Body of pancreas (tissue), 4 donors: Measurements from ENCODE around the gene KLK10. TPM values are rescaled to one million over a fixed set of nuclear protein-coding genes. Genes with fewer than 3 reads are reported as not detected.

Source experiments
- ATAC-seq: fragments of 150-250 bp; one replicate; pipeline ENCODE4 v1.9.1; 2016
- DNase-seq, 4 donors: peaks; one replicate each; pipeline ENCODE4 v3.0.0-alpha.2; 2019
- H3K27ac ChIP-seq, 4 donors: fragments of 200-600 bp; sonication (generic); 1 replicate in 3 of 4; 2 replicates in 1 of 4; pipeline versions ENCODE4 v1.5.1 to v1.6.1; 2016 to 2019; ENCODE audit warnings: mild to moderate bottlenecking in 1 of 4, mixed read lengths in 1 of 4, moderate library complexity in 1 of 4
- H3K27me3 ChIP-seq, 2 donors: fragments of 200-600 bp; sonication (generic); one replicate each; pipeline ENCODE4 v1.6.0; 2016; ENCODE audit warnings: mild to moderate bottlenecking in 1 of 2
- H3K36me3 ChIP-seq, 2 donors: fragments of 200-600 bp; sonication (generic); replicated peaks in 1 of 2; 2 replicates each; pipeline ENCODE4 v1.5.1; 2016; ENCODE audit warnings: low read depth in 2 of 2; ENCODE audit not compliant: insufficient read depth in 1 of 2
- H3K4me1 ChIP-seq: fragments of 200-600 bp; sonication (generic); one replicate; pipeline ENCODE4 v1.6.0; 2016
- H3K4me3 ChIP-seq, 2 donors: fragments of 200-600 bp; sonication (generic); 1 replicate in 1 of 2; 2 replicates in 1 of 2; pipeline ENCODE4 v1.5.1; 2016 to 2019
- H3K9me3 ChIP-seq, 3 donors: fragments of 200-600 bp; sonication (generic); 1 replicate in 2 of 3; 2 replicates in 1 of 3; pipeline ENCODE4 v1.5.1; 2016
- POLR2A ChIP-seq, 3 donors: fragments of 450-650 bp; IDR thresholded peaks; one replicate each; pipeline ENCODE4 v1.6.1; 2016; ENCODE audit warnings: antibody characterized with exemption in 3 of 3, mild to moderate bottlenecking in 2 of 3
- WGBS, 2 donors: methylation state at CpG; one replicate each; pipeline ENCODE4 v1.1.5; 2017; 5-methylcytosine and 5-hydroxymethylcytosine counted together
- intact Hi-C: fragments of 100-400 bp; cut with DNase I; formaldehyde crosslinking; loops from one replicate; pipeline ENCODE4 v1.15.1; 2023
- total RNA-seq, 2 donors: library from RNA; depleted of rRNA; stranded (reverse); fragments of >200 nt; gene quantifications; one replicate each; pipeline ENCODE4 v1.1.0, GENCODE V29; 2016
- TF ChIP-seq, protein P1 (sequence below), 7 experiments: fragments of 450-650 bp in 4 of 7; fragments of 200-600 bp in 3 of 7; sonication (generic) in 3 of 7; IDR thresholded peaks; one replicate each; pipeline ENCODE4 v1.5.1; 2016 to 2019; ENCODE audit warnings: antibody characterized with exemption in 7 of 7

KLK10 gene
- total RNA-seq, 2 donors from 2014 or later: not detected

DNA sequence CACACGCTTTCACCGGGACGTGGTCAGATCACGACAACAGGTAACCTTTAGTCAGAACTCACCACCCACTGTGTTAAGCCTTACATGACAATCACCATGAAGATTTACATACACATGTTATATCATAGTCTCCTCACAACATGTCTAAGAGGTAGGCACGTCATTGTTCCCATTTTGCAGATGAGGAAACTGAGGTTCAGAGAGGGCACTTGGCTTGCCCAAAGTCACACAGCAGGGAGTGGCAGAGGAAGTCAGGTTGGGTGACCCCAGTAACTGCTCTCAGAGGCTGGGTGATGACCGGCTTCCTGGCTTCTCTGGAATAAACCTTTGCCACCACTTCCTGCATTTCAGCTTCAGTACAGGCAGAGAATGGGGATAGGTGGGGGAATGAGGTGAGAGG is 5.3 kb downstream of the KLK10 start:
- Histone ChIP-seq H3K27ac (no peak overlapping the region), H3K4me3 (no peak overlapping the region), H3K9me3 (no peaks in the 10 kb centered on the region), H3K36me3 (no peaks in the 10 kb centered on the region), H3K4me1 (peaks cover 19% of the 10 kb centered on the region), H3K27me3 (peaks cover 0 to 8% of the 10 kb centered on the region in 2 donors)
- ATAC-seq (no peak), DNase-seq (no peak)
- TF ChIP-seq POLR2A (IDR thresholded peaks at IDR 0.05): no peak
- TF ChIP-seq, protein P1, sequence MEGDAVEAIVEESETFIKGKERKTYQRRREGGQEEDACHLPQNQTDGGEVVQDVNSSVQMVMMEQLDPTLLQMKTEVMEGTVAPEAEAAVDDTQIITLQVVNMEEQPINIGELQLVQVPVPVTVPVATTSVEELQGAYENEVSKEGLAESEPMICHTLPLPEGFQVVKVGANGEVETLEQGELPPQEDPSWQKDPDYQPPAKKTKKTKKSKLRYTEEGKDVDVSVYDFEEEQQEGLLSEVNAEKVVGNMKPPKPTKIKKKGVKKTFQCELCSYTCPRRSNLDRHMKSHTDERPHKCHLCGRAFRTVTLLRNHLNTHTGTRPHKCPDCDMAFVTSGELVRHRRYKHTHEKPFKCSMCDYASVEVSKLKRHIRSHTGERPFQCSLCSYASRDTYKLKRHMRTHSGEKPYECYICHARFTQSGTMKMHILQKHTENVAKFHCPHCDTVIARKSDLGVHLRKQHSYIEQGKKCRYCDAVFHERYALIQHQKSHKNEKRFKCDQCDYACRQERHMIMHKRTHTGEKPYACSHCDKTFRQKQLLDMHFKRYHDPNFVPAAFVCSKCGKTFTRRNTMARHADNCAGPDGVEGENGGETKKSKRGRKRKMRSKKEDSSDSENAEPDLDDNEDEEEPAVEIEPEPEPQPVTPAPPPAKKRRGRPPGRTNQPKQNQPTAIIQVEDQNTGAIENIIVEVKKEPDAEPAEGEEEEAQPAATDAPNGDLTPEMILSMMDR (IDR thresholded peaks at IDR 0.05): no peak
- WGBS, 2 donors: 75 to 77% methylated on average over 6 of the region's 6 CpGs
- intact Hi-C loops: no loop called here

DNA sequence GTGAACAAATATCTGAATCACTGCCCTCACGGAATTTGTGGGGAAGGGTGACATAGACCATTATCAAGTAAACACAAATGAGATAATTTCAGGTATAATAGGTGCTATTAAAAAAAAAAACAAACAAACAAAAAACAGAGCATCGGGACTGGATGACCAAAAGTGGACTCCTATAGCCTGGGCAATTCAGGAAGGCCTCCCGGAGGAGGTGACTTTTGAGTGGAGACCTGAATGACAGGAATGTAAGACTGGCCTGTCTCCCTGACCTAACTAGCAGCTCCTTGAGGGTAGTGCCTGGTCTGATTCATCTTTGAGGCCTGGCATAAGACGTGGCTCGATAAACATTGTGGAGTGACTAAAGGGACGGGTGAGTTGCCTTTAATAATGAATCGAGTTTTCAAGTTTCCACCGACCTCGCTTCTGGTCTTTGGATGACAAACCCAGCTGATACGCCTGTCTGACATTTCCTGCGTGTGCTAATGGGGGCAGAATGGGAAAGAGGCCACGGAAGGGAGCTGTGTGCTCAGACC is 6.8 kb downstream of the KLK10 start:
- Histone ChIP-seq H3K36me3 (no peaks in the 10 kb centered on the region), H3K4me1 (peaks cover 11% of the 10 kb centered on the region), H3K27me3 (peaks cover 0 to 3% of the 10 kb centered on the region in 2 donors), H3K27ac (no peak overlapping the region), H3K4me3 (no peak overlapping the region), H3K9me3 (no peaks in the 10 kb centered on the region)
- intact Hi-C loops: no loop called here
- WGBS, 2 donors: 49 to 52% methylated on average over 12 of the region's 12 CpGs
- no peak for ATAC-seq
- no peak for DNase-seq
- TF ChIP-seq, protein P1 (IDR thresholded peaks at IDR 0.05): no peak
- TF ChIP-seq POLR2A (IDR thresholded peaks at IDR 0.05): no peak

DNA sequence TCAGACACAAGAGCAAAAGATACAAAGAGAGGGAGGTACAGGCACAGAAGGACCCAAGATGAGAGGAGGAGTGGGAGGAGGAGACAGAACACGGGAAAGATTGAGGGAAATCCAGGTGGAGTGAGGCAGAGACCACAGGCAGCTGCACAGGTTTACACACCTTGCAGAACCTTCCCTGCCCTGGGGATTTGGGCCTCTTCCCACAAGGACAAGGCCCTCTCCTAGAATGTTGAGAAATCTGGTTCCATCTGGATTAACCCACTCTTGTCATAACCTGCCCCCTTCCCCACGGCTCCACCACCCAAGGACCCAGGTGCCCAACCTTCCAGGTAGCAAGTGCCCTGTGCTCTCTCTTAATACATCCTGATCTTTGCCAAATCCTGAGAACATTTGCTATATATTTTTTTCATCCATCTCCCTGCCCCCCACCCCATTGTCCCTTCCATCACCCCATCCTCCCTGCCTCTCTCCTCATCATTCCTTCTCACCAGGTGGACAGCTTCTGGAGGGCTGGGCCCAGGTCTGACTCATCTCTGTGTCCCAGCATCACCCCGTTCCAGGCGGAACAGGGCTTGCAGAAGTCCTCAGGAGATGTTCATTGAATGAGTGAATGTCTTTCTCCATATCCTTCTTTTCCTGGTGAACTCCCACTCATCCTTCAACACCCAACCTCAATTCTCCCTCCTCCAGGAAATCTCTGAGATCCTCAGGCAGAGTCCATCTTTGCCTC is 9.3 kb downstream of the KLK10 start:
- Histone ChIP-seq H3K27ac (no peak overlapping the region), H3K27me3 (peaks cover 0 to 3% of the 10 kb centered on the region in 2 donors), H3K9me3 (no peaks in the 10 kb centered on the region), H3K36me3 (no peaks in the 10 kb centered on the region), H3K4me1 (no peaks in the 10 kb centered on the region), H3K4me3 (no peak overlapping the region)
- TF ChIP-seq POLR2A (IDR thresholded peaks at IDR 0.05): no peak
- TF ChIP-seq, protein P1 (IDR thresholded peaks at IDR 0.05): no peak
- 54 to 56% methylated on average over 4 of the region's 4 CpGs for WGBS, 2 donors
- DNase-seq (no peak), ATAC-seq (no peak)
- intact Hi-C loops: no loop called here

DNA sequence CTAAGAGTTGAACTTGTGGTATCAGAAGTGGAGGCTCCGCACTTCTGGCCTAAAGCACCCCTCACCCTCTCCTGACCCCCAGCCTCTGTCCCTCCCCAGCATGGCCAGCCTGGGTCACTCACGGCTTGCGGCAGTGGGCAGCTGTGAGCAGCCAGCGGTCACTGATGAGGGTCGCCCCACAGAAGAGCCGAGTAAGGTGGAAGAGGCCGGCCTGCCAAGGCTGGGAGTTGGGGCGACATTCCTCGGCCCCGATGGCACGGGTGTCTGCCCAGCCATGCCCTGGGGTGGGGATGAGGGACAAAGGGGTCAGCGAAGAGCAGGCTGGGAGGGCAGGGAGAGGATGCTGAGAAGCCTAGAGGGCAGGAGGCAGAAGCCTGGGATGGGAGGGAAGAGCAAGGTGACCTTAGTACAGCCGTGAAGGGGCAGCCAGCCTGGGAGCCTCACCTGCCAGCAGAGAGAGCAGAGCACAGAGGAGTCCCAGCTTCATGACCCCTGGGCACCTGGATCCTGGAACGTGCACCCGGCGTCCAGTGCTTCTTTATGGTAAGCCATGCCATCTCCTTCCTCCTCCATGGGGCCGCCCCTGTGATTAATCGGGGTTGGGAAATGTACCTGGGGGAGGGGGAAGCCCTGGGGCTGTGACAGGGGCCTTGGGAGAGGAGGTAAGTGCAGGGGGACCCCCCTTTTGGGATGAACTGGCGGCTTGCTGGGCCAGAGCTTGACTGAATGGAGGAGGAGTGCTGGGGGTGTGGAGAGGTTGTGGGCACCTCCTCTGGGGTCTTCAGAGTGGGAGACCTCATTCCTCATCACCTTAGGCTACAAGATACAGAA is 10.2 kb downstream of the KLK10 start:
- Histone ChIP-seq H3K36me3 (no peaks in the 10 kb centered on the region), H3K9me3 (no peaks in the 10 kb centered on the region), H3K27ac (no peak overlapping the region), H3K27me3 (peaks cover 0 to 1% of the 10 kb centered on the region in 2 donors), H3K4me1 (no peaks in the 10 kb centered on the region), H3K4me3 (no peak overlapping the region)
- intact Hi-C loops: no loop called here
- DNase-seq (no peak), ATAC-seq (no peak)
- WGBS, 2 donors: 42 to 59% methylated on average over 6 to 19 of the region's 19 CpGs
- TF ChIP-seq, protein P1 (IDR thresholded peaks at IDR 0.05): no peak
- no peak for TF ChIP-seq POLR2A (IDR thresholded peaks at IDR 0.05)
